ENCODE measurements around the gene UTP4.

The UTP4 gene

GRCh38 chr16:69179328-69180010, 47.0 kb downstream of the UTP4 start:
- Histone ChIP-seq H3K79me2 (ENCODE audit: control insufficient read depth, low read length) (no peaks in the 10 kb centered on the region), H3K9me3 (ENCODE audit: control insufficient read depth, insufficient read depth, low read length) (no peaks in the 10 kb centered on the region), H3K9me2 (replicated peaks; ENCODE audit: control insufficient read depth, low read length) (no peaks in the 10 kb centered on the region), H3K27ac (ENCODE audit: low read depth, low read length) (no peak overlapping the region), H3K4me2 (ENCODE audit: low read length) (no peak overlapping the region), H4K20me1 (ENCODE audit: control insufficient read depth, insufficient read depth, low read depth, low read length) (no peaks in the 10 kb centered on the region), H3F3A (ENCODE audit: control insufficient read depth, insufficient read depth) (no peaks in the 10 kb centered on the region), H3K4me1 (ENCODE audit: control insufficient read depth, low read length) (no peaks in the 10 kb centered on the region), H3K36me3 (ENCODE audit: control insufficient read depth, low read length) (no peaks in the 10 kb centered on the region), H3K27me3 (ENCODE audit: control insufficient read depth, low read length) (no peaks in the 10 kb centered on the region), H3K4me3 (ENCODE audit: low read length) (no peak overlapping the region)
- no peak for TF ChIP-seq EZH2phosphoT487 (IDR thresholded peaks at IDR 0.05; ENCODE audit: borderline replicate concordance, low read length)
- TF ChIP-seq CTCF (IDR thresholded peaks at IDR 0.05; ENCODE audit: low read depth, low read length, poor library complexity, severe bottlenecking), result no peak

DNA sequence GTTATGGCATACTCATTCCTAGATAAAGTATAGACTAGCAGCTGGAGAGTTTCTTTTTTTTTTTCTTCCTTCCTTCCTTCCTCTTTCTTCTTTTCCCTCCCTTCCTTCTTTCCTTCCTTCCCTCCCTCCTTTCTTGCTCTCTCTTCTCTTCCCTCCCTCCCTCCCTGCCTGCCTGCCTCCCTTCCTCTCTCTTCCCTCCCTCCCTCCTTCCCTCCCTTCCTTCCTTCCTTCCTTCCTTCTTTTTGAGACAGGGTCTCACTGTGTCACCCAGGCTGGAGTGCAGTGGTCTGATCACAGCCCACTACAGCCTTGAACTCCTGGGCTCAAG, 47.5 kb downstream of the UTP4 start:
- Histone ChIP-seq H3K27ac (ENCODE audit: low read depth, low read length) (no peak overlapping the region), H3K9me3 (ENCODE audit: control insufficient read depth, insufficient read depth, low read length) (no peaks in the 10 kb centered on the region), H4K20me1 (ENCODE audit: control insufficient read depth, insufficient read depth, low read depth, low read length) (no peaks in the 10 kb centered on the region), H3F3A (ENCODE audit: control insufficient read depth, insufficient read depth) (no peaks in the 10 kb centered on the region), H3K4me1 (ENCODE audit: control insufficient read depth, low read length) (no peaks in the 10 kb centered on the region), H3K4me3 (ENCODE audit: low read length) (no peak overlapping the region), H3K79me2 (ENCODE audit: control insufficient read depth, low read length) (no peaks in the 10 kb centered on the region), H3K36me3 (ENCODE audit: control insufficient read depth, low read length) (no peaks in the 10 kb centered on the region), H3K4me2 (ENCODE audit: low read length) (no peak overlapping the region), H3K9me2 (replicated peaks; ENCODE audit: control insufficient read depth, low read length) (no peaks in the 10 kb centered on the region), H3K27me3 (ENCODE audit: control insufficient read depth, low read length) (no peaks in the 10 kb centered on the region)
- no peak for TF ChIP-seq EZH2phosphoT487 (IDR thresholded peaks at IDR 0.05; ENCODE audit: borderline replicate concordance, low read length)
- no peak for TF ChIP-seq CTCF (IDR thresholded peaks at IDR 0.05; ENCODE audit: low read depth, low read length, poor library complexity, severe bottlenecking)

DNA sequence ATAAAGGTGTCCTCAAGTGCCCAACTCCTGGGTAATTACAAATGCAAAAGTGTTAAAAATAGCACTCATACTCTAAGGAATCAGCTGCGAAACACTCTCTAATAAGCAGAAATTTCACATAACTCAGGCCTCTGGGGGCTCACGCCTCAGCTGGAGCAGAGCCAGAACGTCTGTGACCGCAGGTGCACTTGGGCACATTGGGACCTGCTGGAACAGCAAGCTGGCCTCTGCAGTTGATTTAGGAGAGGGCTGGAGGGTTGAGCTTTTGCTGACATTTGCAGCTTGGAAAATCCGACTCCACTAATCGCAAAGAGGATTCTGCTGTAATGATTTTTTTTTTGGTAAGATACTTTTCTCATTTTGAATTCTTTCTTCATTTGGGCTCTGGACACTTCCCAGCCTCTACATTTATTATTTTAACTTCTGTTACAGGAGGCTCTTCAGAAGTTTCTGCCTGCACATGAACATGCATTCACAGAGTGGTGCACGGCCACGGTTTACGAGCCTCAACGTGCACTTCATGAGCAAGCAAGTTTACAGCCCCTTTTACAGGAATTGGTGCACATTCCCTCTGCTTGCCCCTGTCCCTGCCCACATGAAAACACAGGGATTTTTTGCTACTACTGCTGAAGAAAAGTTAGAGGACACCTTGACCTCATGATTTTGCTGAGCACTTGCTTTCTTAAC, 50.4 kb downstream of the UTP4 start:
- Histone ChIP-seq H3K36me3 (ENCODE audit: control insufficient read depth, low read length) (no peaks in the 10 kb centered on the region), H3K27me3 (ENCODE audit: control insufficient read depth, low read length) (no peaks in the 10 kb centered on the region), H4K20me1 (ENCODE audit: control insufficient read depth, insufficient read depth, low read depth, low read length) (no peaks in the 10 kb centered on the region), H3K9me3 (ENCODE audit: control insufficient read depth, insufficient read depth, low read length) (no peaks in the 10 kb centered on the region), H3K4me1 (ENCODE audit: control insufficient read depth, low read length) (peaks cover 10% of the 10 kb centered on the region), H3K79me2 (ENCODE audit: control insufficient read depth, low read length) (peaks cover 3% of the 10 kb centered on the region), H3K4me3 (ENCODE audit: low read length) (no peak overlapping the region), H3K9me2 (replicated peaks; ENCODE audit: control insufficient read depth, low read length) (no peaks in the 10 kb centered on the region), H3K4me2 (ENCODE audit: low read length) (no peak overlapping the region), H3F3A (ENCODE audit: control insufficient read depth, insufficient read depth) (peaks cover 8% of the 10 kb centered on the region), H3K27ac (ENCODE audit: low read depth, low read length) (no peak overlapping the region)
- TF ChIP-seq CTCF (IDR thresholded peaks at IDR 0.05; ENCODE audit: low read depth, low read length, poor library complexity, severe bottlenecking) (no peak), EZH2phosphoT487 (IDR thresholded peaks at IDR 0.05; ENCODE audit: borderline replicate concordance, low read length) (no peak)
